A549 (cell line): ENCODE data around the gene DMAP1. TPM values are rescaled to one million over a fixed set of nuclear protein-coding genes. Genes with fewer than 3 reads are reported as not detected.

Experiments used
- ATAC-seq, 2 experiments: fragments of 200-7000 bp in 1 of 2; fragments of >200 bp in 1 of 2; cut with Nextera tagmentation in 1 of 2; cut with Tn5 transposase in 1 of 2; 3 replicates each; pipeline versions ENCODE4 v1.8.0 to v1.9.1; 2018 to 2020; ENCODE audit warnings: mild to moderate bottlenecking in 1 of 2, moderate library complexity in 1 of 2
- CTCF ChIA-PET: fragments of 300-600 bp; sonication (Branson Sonifier 250); formaldehyde crosslinking; extraction: SDS; loops from one replicate; lab custom pipeline; 2021; ENCODE audit warnings: antibody characterized with exemption, inconsistent platforms; lab: Yijun Ruan, JAX
- POLR2A ChIA-PET: fragments of 350-600 bp; formaldehyde crosslinking; extraction: SDS; loops from one replicate; lab custom pipeline; 2021; ENCODE audit warnings: antibody characterized with exemption, inconsistent platforms; lab: Yijun Ruan, JAX
- DNase-seq, 2 experiments: peaks; one replicate each; pipeline versions ENCODE4 v3.0.0 to v3.0.0-alpha.2; 2011 to 2016; ENCODE audit warnings: low read depth in 1 of 2, low spot score in 1 of 2
- FAIRE-seq: peaks from 2 replicates; lab custom pipeline; 2011; peaks lifted over from hg19 to GRCh38; lab: Jason Lieb, UNC
- H3K27ac ChIP-seq, 2 experiments: fragments of >200 bp; sonication (Bioruptor Twin); formaldehyde crosslinking; 3 replicates each; pipeline ENCODE4 v1.5.1; 2016 to 2017
- H3K4me1 ChIP-seq: fragments of >200 bp; sonication (Bioruptor Twin); formaldehyde crosslinking; 3 replicates; pipeline ENCODE4 v1.6.1; 2016
- H3K4me2 ChIP-seq: fragments of >200 bp; sonication (Bioruptor Twin); formaldehyde crosslinking; 3 replicates; pipeline ENCODE4 v1.6.1; 2016
- H3K4me3 ChIP-seq: fragments of >200 bp; sonication (Bioruptor Twin); formaldehyde crosslinking; 3 replicates; pipeline ENCODE4 v1.5.1; 2016
- H3K9me3 ChIP-seq: fragments of >200 bp; sonication (Bioruptor Twin); formaldehyde crosslinking; 3 replicates; pipeline ENCODE4 v1.6.1; 2016
- CBX8 ChIP-seq: fragments of 200-600 bp; sonication (generic); IDR thresholded peaks from 2 replicates; pipeline ENCODE4 v1.6.1; 2016
- CEBPB ChIP-seq, 2 experiments: fragments of >200 bp in 1 of 2; sonication (Bioruptor Twin) in 1 of 2; formaldehyde crosslinking in 1 of 2; IDR thresholded peaks; 2 replicates each; pipeline ENCODE4 v1.6.1; 2012 to 2016
- CHD2 ChIP-seq: fragments of 150-350 bp; IDR thresholded peaks from 2 replicates; pipeline ENCODE4 v1.6.1; 2014; ENCODE audit warnings: low read length; ENCODE audit not compliant: partially characterized antibody
- CTCF ChIP-seq: fragments of >200 bp; sonication (Bioruptor Twin); formaldehyde crosslinking; IDR thresholded peaks from 3 replicates; pipeline ENCODE4 v1.5.1; 2016
- ELK1 ChIP-seq: fragments of 150-350 bp; IDR thresholded peaks from 2 replicates; pipeline ENCODE4 v1.6.1; 2014; ENCODE audit warnings: low read depth, mild to moderate bottlenecking, low read length
- GATA3 ChIP-seq: IDR thresholded peaks from 2 replicates; pipeline ENCODE4 v1.6.1; 2012; ENCODE audit warnings: borderline replicate concordance
- HMGXB4 ChIP-seq: fragments of 250-450 bp; sonication (Bioruptor Pico); IDR thresholded peaks from 2 replicates; pipeline ENCODE4 v1.5.0; 2021; ENCODE audit warnings: mild to moderate bottlenecking, moderate library complexity, borderline replicate concordance
- HOXB5 ChIP-seq: fragments of 250-450 bp; sonication (Bioruptor Pico); IDR thresholded peaks from 2 replicates; pipeline ENCODE4 v1.5.0; 2020; ENCODE audit warnings: mild to moderate bottlenecking, moderate library complexity
- KDM1A ChIP-seq: fragments of 200-600 bp; sonication (generic); IDR thresholded peaks from 2 replicates; pipeline ENCODE4 v1.6.1; 2016; ENCODE audit warnings: low read depth, mild to moderate bottlenecking
- KDM5A ChIP-seq: fragments of 200-600 bp; sonication (generic); IDR thresholded peaks from 2 replicates; pipeline ENCODE4 v1.6.1; 2016; ENCODE audit warnings: antibody characterized with exemption, mild to moderate bottlenecking
- MYC ChIP-seq: IDR thresholded peaks from 2 replicates; pipeline ENCODE4 v1.6.1; 2012; ENCODE audit warnings: mild to moderate bottlenecking, inconsistent platforms, low read length, improper control_type of control experiment, borderline replicate concordance
- NPAS2 ChIP-seq: fragments of 250-450 bp; sonication (Bioruptor Pico); IDR thresholded peaks from 2 replicates; pipeline ENCODE4 v1.8.0; 2022; ENCODE audit warnings: mild to moderate bottlenecking, moderate library complexity, borderline replicate concordance
- NR3C1 ChIP-seq: fragments of >200 bp; sonication (Bioruptor Twin); formaldehyde crosslinking; IDR thresholded peaks from 3 replicates; pipeline ENCODE4 v1.6.1; 2017
- PHF8 ChIP-seq: fragments of 200-600 bp; sonication (generic); IDR thresholded peaks from 2 replicates; pipeline ENCODE4 v1.6.1; 2016; ENCODE audit warnings: low read depth, mild to moderate bottlenecking, antibody characterized with exemption, moderate library complexity, borderline replicate concordance
- POLR2AphosphoS2 ChIP-seq: conservative IDR thresholded peaks from 2 replicates; pipeline ENCODE4 v1.6.1; 2012; ENCODE audit warnings: low read length, improper control_type of control experiment, inconsistent platforms
- RAD21 ChIP-seq, 2 experiments: fragments of >200 bp in 1 of 2; sonication (Bioruptor Twin) in 1 of 2; formaldehyde crosslinking in 1 of 2; IDR thresholded peaks in 1 of 2; conservative IDR thresholded peaks in 1 of 2; 2 replicates in 1 of 2; 3 replicates in 1 of 2; pipeline ENCODE4 v1.6.1; 2012 to 2018; ENCODE audit warnings: inconsistent platforms in 1 of 2
- RARB ChIP-seq: fragments of 250-450 bp; sonication (Bioruptor Pico); IDR thresholded peaks from 2 replicates; pipeline ENCODE4 v1.8.0; 2021; ENCODE audit warnings: mild to moderate bottlenecking, moderate library complexity
- RCOR1 ChIP-seq: fragments of 150-350 bp; IDR thresholded peaks from 2 replicates; pipeline ENCODE4 v1.6.1; 2014; ENCODE audit warnings: antibody characterized with exemption, low read length, low read depth
- RFX5 ChIP-seq: fragments of 450-650 bp; IDR thresholded peaks from 2 replicates; pipeline ENCODE4 v1.7.1; 2014; ENCODE audit warnings: antibody characterized with exemption, mild to moderate bottlenecking, moderate library complexity
- TP53 ChIP-seq: fragments of 250-450 bp; sonication (Bioruptor Pico); IDR thresholded peaks from 2 replicates; pipeline ENCODE4 v1.5.0; 2021; ENCODE audit warnings: mild to moderate bottlenecking, moderate library complexity
- ZFP36 ChIP-seq: fragments of 450-650 bp; IDR thresholded peaks from 2 replicates; pipeline ENCODE4 v1.6.1; 2014; ENCODE audit warnings: borderline replicate concordance; ENCODE audit not compliant: partially characterized antibody
- WGBS: methylation state at CpG from one replicate; pipeline ENCODE4 v1.1.6; 2017; ENCODE audit errors: missing lambda C conversion rate; 5-methylcytosine and 5-hydroxymethylcytosine counted together
- polyA plus RNA-seq, 4 experiments: library from polyadenylated mRNA; depleted of rRNA in 3 of 4; stranded (reverse); fragments of >200 nt; fragmentation: RNase III in 1 of 4; extraction: RNeasy Plus Mini Kit Qiagen cat#74134 plus additional on column Dnase treatment in 1 of 4; gene quantifications; 2 replicates in 3 of 4; 3 replicates in 1 of 4; pipeline ENCODE4 v1.2.3, GENCODE V29; 2011 to 2017
- TF ChIP-seq, protein P1 (sequence below): fragments of >200 bp; sonication (Bioruptor Twin); formaldehyde crosslinking; IDR thresholded peaks from 3 replicates; pipeline ENCODE4 v1.6.1; 2016
- TF ChIP-seq, protein P2 (sequence below): IDR thresholded peaks from 2 replicates; pipeline ENCODE4 v1.6.1; 2012

The DMAP1 gene
- polyA plus RNA-seq, 2 of the 4 experiments (the other 2 are of a cell fraction), result 26.3 to 28.2 TPM

DNA sequence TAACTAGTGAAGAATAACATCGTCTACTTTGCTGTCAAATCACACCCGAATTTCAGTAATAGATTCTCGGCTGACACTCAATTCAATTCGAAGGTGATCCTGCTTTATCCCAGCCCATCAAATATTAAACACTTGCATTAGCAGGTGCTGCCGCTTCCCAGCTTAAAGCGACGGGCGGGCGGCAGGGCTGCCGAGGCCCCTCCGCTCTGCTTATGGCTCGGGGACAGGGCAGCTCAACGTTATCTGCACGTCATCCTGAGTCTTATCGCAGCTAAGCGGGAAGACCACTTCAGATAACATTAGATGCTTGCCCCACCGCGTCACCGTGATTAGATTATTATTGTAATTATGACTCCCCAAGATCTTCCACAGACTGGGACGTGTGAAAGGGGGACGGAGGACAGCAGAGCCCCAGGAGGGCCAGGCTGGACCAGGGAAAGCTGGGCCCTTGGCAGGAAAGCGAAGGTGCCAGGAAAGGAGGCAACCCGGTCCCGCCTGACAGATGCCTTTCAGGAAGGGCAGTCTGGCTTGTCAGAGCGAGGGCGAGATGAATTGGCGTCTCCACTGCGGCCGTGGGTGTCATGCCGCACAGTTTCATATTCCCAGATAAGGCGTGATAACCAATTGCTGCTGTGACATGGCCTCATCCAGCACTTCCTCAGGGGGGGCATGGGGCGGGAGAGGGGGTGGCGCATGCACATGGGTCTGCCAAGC is 37.0 kb downstream of the DMAP1 start (continued):
- TF ChIP-seq, protein P1, sequence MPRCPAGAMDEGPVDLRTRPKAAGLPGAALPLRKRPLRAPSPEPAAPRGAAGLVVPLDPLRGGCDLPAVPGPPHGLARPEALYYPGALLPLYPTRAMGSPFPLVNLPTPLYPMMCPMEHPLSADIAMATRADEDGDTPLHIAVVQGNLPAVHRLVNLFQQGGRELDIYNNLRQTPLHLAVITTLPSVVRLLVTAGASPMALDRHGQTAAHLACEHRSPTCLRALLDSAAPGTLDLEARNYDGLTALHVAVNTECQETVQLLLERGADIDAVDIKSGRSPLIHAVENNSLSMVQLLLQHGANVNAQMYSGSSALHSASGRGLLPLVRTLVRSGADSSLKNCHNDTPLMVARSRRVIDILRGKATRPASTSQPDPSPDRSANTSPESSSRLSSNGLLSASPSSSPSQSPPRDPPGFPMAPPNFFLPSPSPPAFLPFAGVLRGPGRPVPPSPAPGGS, result no peak
- TF ChIP-seq KDM5A, result no peak
- TF ChIP-seq, protein P2, sequence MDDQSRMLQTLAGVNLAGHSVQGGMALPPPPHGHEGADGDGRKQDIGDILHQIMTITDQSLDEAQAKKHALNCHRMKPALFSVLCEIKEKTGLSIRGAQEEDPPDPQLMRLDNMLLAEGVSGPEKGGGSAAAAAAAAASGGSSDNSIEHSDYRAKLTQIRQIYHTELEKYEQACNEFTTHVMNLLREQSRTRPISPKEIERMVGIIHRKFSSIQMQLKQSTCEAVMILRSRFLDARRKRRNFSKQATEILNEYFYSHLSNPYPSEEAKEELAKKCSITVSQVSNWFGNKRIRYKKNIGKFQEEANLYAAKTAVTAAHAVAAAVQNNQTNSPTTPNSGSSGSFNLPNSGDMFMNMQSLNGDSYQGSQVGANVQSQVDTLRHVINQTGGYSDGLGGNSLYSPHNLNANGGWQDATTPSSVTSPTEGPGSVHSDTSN, result no peak
- TF ChIP-seq CHD2, result no peak

DNA sequence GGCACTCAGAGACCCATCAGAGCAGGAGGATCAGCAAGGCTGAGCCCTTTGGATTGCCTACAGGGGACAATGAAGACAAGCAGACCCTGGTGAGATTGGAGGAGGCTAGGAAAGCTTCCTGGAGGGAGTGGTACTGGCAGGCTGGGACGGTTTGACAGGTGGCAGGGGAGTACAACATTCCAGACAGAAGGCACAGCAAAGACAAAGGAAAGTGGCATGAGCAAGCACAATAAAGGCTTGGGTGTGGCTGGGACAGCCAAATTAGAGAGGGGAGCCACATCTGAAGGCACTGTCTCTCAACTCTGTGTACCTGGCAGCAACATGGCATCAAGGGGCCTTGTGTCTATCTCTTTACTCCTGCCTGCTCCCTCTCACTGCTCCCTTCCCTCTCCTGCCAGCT is 38.2 kb downstream of the DMAP1 start:
- Histone ChIP-seq H3K4me2 (no peak overlapping the region), H3K4me3 (no peak overlapping the region), H3K27ac (no peak overlapping the region), H3K9me3 (no peaks in the 10 kb centered on the region), H3K4me1 (no peaks in the 10 kb centered on the region)
- TF ChIP-seq RARB (CRISPR knock-in tag) (no peak), TP53 (no peak), PHF8 (no peak)
- DNase-seq, result no peak
- WGBS, result 100% methylated on average over 1 of the region's 1 CpG
- POLR2A ChIA-PET, result no interaction called here
- ATAC-seq, result no peak
- FAIRE-seq, result no peak
- CTCF ChIA-PET, result interaction anchor here (1.4 kb wide), 1 partner anchor 34 kb away, joined by 4 read pairs; no protein-coding TSS in a partner anchor

- no peak for ATAC-seq
- ChIA-PET CTCF (interaction anchor here (0.7 to 1.4 kb wide), 2 partner anchors 34 to 68 kb away, joined by 3 to 4 read pairs; no protein-coding TSS in a partner anchor), POLR2A (no interaction called here)
- H3K4me3 ChIP-seq, result no peak overlapping the region
- no peak overlapping the region for H3K27ac ChIP-seq
- H3K4me1 ChIP-seq, result no peaks in the 10 kb centered on the region
- DNase-seq, result no peak
- no peaks in the 10 kb centered on the region for H3K9me3 ChIP-seq
- no peak for TF ChIP-seq POLR2AphosphoS2
- no peak for TF ChIP-seq KDM1A
- TF ChIP-seq HMGXB4 (CRISPR knock-in tag), result no peak
- TF ChIP-seq NPAS2, result no peak
- no peak for TF ChIP-seq RCOR1
- no peak for TF ChIP-seq CEBPB (IDR thresholded peaks at IDR 0.05)
- no peak for FAIRE-seq
- WGBS, result over 99% methylated on average over 21 of the region's 23 CpGs
- no peak overlapping the region for H3K4me2 ChIP-seq
These were observed 38.9 kb downstream of the DMAP1 start for GRCh38 chr1:44251989-44252671.

GRCh38 chr1:44254392-44254910 is 41.2 kb downstream of the DMAP1 start:
- Histone ChIP-seq H3K9me3 (no peaks in the 10 kb centered on the region), H3K4me2 (no peak overlapping the region), H3K4me1 (no peaks in the 10 kb centered on the region), H3K27ac (no peak overlapping the region), H3K4me3 (no peak overlapping the region)
- DNase-seq (no peak), FAIRE-seq (no peak), ATAC-seq (no peak)
- ChIA-PET POLR2A (no interaction called here), CTCF (interaction anchor here (1.0 to 1.1 kb wide), 2 partner anchors 14 to 15 kb away, joined by 3 read pairs; no protein-coding TSS in a partner anchor)
- 96% methylated on average over 4 of the region's 4 CpGs for WGBS
- TF ChIP-seq CTCF (no peak), MYC (no peak), HOXB5 (CRISPR knock-in tag) (no peak), ZFP36 (no peak), RAD21 (conservative IDR thresholded peaks at IDR 0.05 in 1 of 2, IDR thresholded peaks at IDR 0.05 in 1 of 2) (no peak), NR3C1 (no peak), ELK1 (no peak), NPAS2 (no peak), GATA3 (no peak), CBX8 (no peak), RFX5 (no peak)
